ENCODE measurements around the gene NPEPPS.
A peak's percentile ranks its signal among the peaks of the same experiment; 100 is the strongest.
"Not testable (repeated sequence)": the region's sequence is repeated elsewhere in the genome, so short reads cannot be mapped to it uniquely, and the experiment has no call there.

NPEPPS gene

GRCh38 chr17:47521434-47521833, 9.5 kb upstream of the NPEPPS start:
- not testable (repeated sequence) for H3K27me3 ChIP-seq (ENCODE audit: control insufficient read depth in 1 of 2, insufficient read depth in 1 of 2, low read length in 2 of 2); H3K4me1 ChIP-seq (ENCODE audit: control insufficient read depth, insufficient read depth, low read depth, low read length); H2BK5ac ChIP-seq (ENCODE audit: low read depth, low read length, poor library complexity, severe bottlenecking); H4K91ac ChIP-seq (ENCODE audit: low read length); H3K23ac ChIP-seq (ENCODE audit: low read length in 2 of 2); H3K14ac ChIP-seq (ENCODE audit: low read length in 2 of 2); H3K4me3 ChIP-seq (ENCODE audit: insufficient read depth in 1 of 2, low read depth in 1 of 2, low read length in 2 of 2); H4K8ac ChIP-seq (ENCODE audit: low read length); H2AK5ac ChIP-seq (ENCODE audit: low read length, severe bottlenecking); H2BK12ac ChIP-seq (ENCODE audit: low read length in 2 of 2); H3K36me3 ChIP-seq (ENCODE audit: control insufficient read depth in 1 of 2, insufficient read depth in 2 of 2, low read depth in 1 of 2, low read length in 2 of 2); H3K4ac ChIP-seq (ENCODE audit: low read depth in 1 of 2, low read length in 2 of 2); H2BK120ac ChIP-seq (ENCODE audit: low read depth, low read length); H3K79me1 ChIP-seq (replicated peaks; ENCODE audit: low read length, poor library complexity, severe bottlenecking); DNase-seq; H3K9ac ChIP-seq (ENCODE audit: low read length); H3K4me2 ChIP-seq (ENCODE audit: low read length, poor library complexity, severe bottlenecking); H2AFZ ChIP-seq (ENCODE audit: low read depth, low read length); H2BK15ac ChIP-seq (ENCODE audit: low read depth, poor library complexity, severe bottlenecking); H3K27ac ChIP-seq (ENCODE audit: low read length, poor library complexity, severe bottlenecking); H3K18ac ChIP-seq (ENCODE audit: low read depth in 1 of 2, low read length in 2 of 2); H3K9me3 ChIP-seq (ENCODE audit: control insufficient read depth, low read length)
- 100% methylated on average over 1 of the region's 1 CpG for WGBS

GRCh38 chr17:47522341-47522740, 8.6 kb upstream of the NPEPPS start:
- H3K4me2 ChIP-seq (ENCODE audit: low read length, poor library complexity, severe bottlenecking); H3K23ac ChIP-seq (ENCODE audit: low read length in 2 of 2); H3K36me3 ChIP-seq (ENCODE audit: control insufficient read depth in 1 of 2, insufficient read depth in 2 of 2, low read depth in 1 of 2, low read length in 2 of 2); H3K27me3 ChIP-seq (ENCODE audit: control insufficient read depth in 1 of 2, insufficient read depth in 1 of 2, low read length in 2 of 2); H3K9ac ChIP-seq (ENCODE audit: low read length); H2BK120ac ChIP-seq (ENCODE audit: low read depth, low read length); H4K8ac ChIP-seq (ENCODE audit: low read length); H2BK5ac ChIP-seq (ENCODE audit: low read depth, low read length, poor library complexity, severe bottlenecking); H3K4me1 ChIP-seq (ENCODE audit: control insufficient read depth, insufficient read depth, low read depth, low read length); DNase-seq; H2AK5ac ChIP-seq (ENCODE audit: low read length, severe bottlenecking); H3K79me1 ChIP-seq (replicated peaks; ENCODE audit: low read length, poor library complexity, severe bottlenecking); H4K91ac ChIP-seq (ENCODE audit: low read length); H2BK12ac ChIP-seq (ENCODE audit: low read length in 2 of 2); H3K27ac ChIP-seq (ENCODE audit: low read length, poor library complexity, severe bottlenecking); H3K4ac ChIP-seq (ENCODE audit: low read depth in 1 of 2, low read length in 2 of 2); H3K18ac ChIP-seq (ENCODE audit: low read depth in 1 of 2, low read length in 2 of 2); H3K4me3 ChIP-seq (ENCODE audit: insufficient read depth in 1 of 2, low read depth in 1 of 2, low read length in 2 of 2); H3K14ac ChIP-seq (ENCODE audit: low read length in 2 of 2); H2AFZ ChIP-seq (ENCODE audit: low read depth, low read length); H3K9me3 ChIP-seq (ENCODE audit: control insufficient read depth, low read length); H2BK15ac ChIP-seq (ENCODE audit: low read depth, poor library complexity, severe bottlenecking): not testable (repeated sequence)

GRCh38 chr17:47531233-47531820, 419 bp downstream of the NPEPPS start:
- not testable (repeated sequence) for H3K27ac ChIP-seq (ENCODE audit: low read length, poor library complexity, severe bottlenecking); H3K9me3 ChIP-seq (ENCODE audit: control insufficient read depth, low read length); H4K8ac ChIP-seq (ENCODE audit: low read length); H3K79me1 ChIP-seq (replicated peaks; ENCODE audit: low read length, poor library complexity, severe bottlenecking); H2BK5ac ChIP-seq (ENCODE audit: low read depth, low read length, poor library complexity, severe bottlenecking); H3K4ac ChIP-seq (ENCODE audit: low read depth in 1 of 2, low read length in 2 of 2); H3K4me2 ChIP-seq (ENCODE audit: low read length, poor library complexity, severe bottlenecking); H3K36me3 ChIP-seq (ENCODE audit: control insufficient read depth in 1 of 2, insufficient read depth in 2 of 2, low read depth in 1 of 2, low read length in 2 of 2); H4K91ac ChIP-seq (ENCODE audit: low read length); H2BK15ac ChIP-seq (ENCODE audit: low read depth, poor library complexity, severe bottlenecking); H3K18ac ChIP-seq (ENCODE audit: low read depth in 1 of 2, low read length in 2 of 2); H2BK12ac ChIP-seq (ENCODE audit: low read length in 2 of 2); H3K4me1 ChIP-seq (ENCODE audit: control insufficient read depth, insufficient read depth, low read depth, low read length); H3K23ac ChIP-seq (ENCODE audit: low read length in 2 of 2); H2AK5ac ChIP-seq (ENCODE audit: low read length, severe bottlenecking); H3K27me3 ChIP-seq (ENCODE audit: control insufficient read depth in 1 of 2, insufficient read depth in 1 of 2, low read length in 2 of 2); H3K14ac ChIP-seq (ENCODE audit: low read length in 2 of 2); H2AFZ ChIP-seq (ENCODE audit: low read depth, low read length)
- Histone ChIP-seq H3K9ac (ENCODE audit: low read length) (peak overlapping the region; percentile 90), H2BK120ac (ENCODE audit: low read depth, low read length) (peak overlapping the region; percentile 34), H3K4me3 (ENCODE audit: insufficient read depth in 1 of 2, low read depth in 1 of 2, low read length in 2 of 2) (peak overlapping the region; percentile 67 to 80)
- peak; percentile 5 for DNase-seq
- WGBS = no CpG with 5 or more reads among the region's 61 CpGs

- H2BK120ac ChIP-seq (ENCODE audit: low read depth, low read length); H3K23ac ChIP-seq (ENCODE audit: low read length in 2 of 2); H2BK15ac ChIP-seq (ENCODE audit: low read depth, poor library complexity, severe bottlenecking); H3K4ac ChIP-seq (ENCODE audit: low read depth in 1 of 2, low read length in 2 of 2); H3K27ac ChIP-seq (ENCODE audit: low read length, poor library complexity, severe bottlenecking); H2BK12ac ChIP-seq (ENCODE audit: low read length in 2 of 2); H2AFZ ChIP-seq (ENCODE audit: low read depth, low read length); H4K91ac ChIP-seq (ENCODE audit: low read length); H2AK5ac ChIP-seq (ENCODE audit: low read length, severe bottlenecking); H3K4me2 ChIP-seq (ENCODE audit: low read length, poor library complexity, severe bottlenecking); H3K9me3 ChIP-seq (ENCODE audit: control insufficient read depth, low read length); H3K14ac ChIP-seq (ENCODE audit: low read length in 2 of 2); H3K36me3 ChIP-seq (ENCODE audit: control insufficient read depth in 1 of 2, insufficient read depth in 2 of 2, low read depth in 1 of 2, low read length in 2 of 2); H3K18ac ChIP-seq (ENCODE audit: low read depth in 1 of 2, low read length in 2 of 2); H4K8ac ChIP-seq (ENCODE audit: low read length); H2BK5ac ChIP-seq (ENCODE audit: low read depth, low read length, poor library complexity, severe bottlenecking); H3K4me1 ChIP-seq (ENCODE audit: control insufficient read depth, insufficient read depth, low read depth, low read length); H3K27me3 ChIP-seq (ENCODE audit: control insufficient read depth in 1 of 2, insufficient read depth in 1 of 2, low read length in 2 of 2); H3K79me1 ChIP-seq (replicated peaks; ENCODE audit: low read length, poor library complexity, severe bottlenecking): not testable (repeated sequence)
- peak; percentile 27 for DNase-seq
- Histone ChIP-seq H3K9ac (ENCODE audit: low read length) (peak overlapping the region; percentile 66), H3K4me3 (ENCODE audit: insufficient read depth in 1 of 2, low read depth in 1 of 2, low read length in 2 of 2) (peak overlapping the region in 1 of 2 experiments; percentile 17)
- whole genome bisulfite sequencing = 71% methylated on average over 3 of the region's 3 CpGs
These were observed 8.2 kb downstream of the NPEPPS start for GRCh38 chr17:47539085-47539484.
